Loucy (cell line): Measurements from ENCODE around the gene CSF1.

Experiments used
- EZH2phosphoT487 ChIP-seq: fragments of 200-600 bp; IDR thresholded peaks from 2 replicates; pipeline ENCODE4 v1.6.1; 2018; ENCODE audit warnings: antibody characterized with exemption, mild to moderate bottlenecking, moderate library complexity, borderline replicate concordance
- TF ChIP-seq, protein P1 (sequence below): fragments of 200-600 bp; sonication (generic); conservative IDR thresholded peaks from 2 replicates; pipeline ENCODE4 v1.5.1; 2014; ENCODE audit warnings: mild to moderate bottlenecking, antibody characterized with exemption, low read length

DNA sequence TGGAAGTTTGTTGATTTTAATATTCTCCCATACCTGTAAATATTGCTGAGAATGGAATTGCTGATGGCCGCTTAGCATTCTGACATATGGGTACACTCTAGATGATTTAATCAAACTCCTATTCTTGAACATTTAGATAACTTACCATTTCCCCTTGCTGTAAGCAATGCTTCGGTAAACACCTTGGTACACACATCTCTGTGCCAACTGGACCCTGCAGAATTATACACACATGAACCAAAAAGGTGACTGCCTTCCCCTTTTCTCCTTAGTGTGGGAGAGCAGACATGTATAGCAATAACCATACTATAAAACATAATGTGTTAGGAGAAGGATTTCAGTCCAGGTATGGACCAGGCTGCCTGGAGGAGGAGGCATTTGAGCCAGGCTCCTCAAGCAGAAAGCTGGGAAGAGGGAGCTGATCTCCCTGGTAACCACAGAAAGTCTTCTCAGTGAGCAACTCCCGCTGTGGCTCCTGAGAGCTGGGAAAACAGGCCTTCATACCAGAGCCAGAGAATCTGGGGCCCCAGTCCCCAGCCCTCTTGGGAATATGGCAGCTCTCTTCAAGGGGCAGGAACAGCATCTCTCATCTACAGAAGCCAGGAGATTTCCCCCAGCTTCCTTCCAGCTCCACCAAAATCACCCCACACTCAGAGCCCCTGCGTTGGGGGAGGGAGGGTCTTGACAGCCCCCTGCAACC is 33.9 kb upstream of the CSF1 start:
- TF ChIP-seq, protein P1, sequence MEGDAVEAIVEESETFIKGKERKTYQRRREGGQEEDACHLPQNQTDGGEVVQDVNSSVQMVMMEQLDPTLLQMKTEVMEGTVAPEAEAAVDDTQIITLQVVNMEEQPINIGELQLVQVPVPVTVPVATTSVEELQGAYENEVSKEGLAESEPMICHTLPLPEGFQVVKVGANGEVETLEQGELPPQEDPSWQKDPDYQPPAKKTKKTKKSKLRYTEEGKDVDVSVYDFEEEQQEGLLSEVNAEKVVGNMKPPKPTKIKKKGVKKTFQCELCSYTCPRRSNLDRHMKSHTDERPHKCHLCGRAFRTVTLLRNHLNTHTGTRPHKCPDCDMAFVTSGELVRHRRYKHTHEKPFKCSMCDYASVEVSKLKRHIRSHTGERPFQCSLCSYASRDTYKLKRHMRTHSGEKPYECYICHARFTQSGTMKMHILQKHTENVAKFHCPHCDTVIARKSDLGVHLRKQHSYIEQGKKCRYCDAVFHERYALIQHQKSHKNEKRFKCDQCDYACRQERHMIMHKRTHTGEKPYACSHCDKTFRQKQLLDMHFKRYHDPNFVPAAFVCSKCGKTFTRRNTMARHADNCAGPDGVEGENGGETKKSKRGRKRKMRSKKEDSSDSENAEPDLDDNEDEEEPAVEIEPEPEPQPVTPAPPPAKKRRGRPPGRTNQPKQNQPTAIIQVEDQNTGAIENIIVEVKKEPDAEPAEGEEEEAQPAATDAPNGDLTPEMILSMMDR = no peak
- no peak for TF ChIP-seq EZH2phosphoT487
